ENCODE data around the gene NECAB2.

DNA sequence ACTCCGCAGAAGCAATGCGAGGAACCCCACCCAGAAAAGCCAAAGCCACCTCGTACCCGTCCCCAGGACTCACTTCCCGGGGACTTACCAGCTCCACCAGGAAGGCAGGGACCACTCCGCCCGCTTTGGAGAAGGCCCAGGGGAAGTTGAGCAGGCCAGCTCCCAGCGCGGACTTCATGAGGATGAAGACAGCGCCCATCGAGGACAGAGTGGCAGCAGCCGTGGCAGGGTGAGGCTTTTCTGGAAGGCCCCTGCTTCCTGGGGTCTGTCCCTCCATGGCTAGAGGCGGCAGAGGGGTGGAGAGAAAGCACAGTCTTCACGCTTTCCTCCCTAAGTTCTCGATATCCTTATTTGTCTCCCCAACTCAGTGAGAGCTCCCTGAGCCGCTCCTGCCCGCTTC is 73.8 kb downstream of the NECAB2 start:
- TF ChIP-seq, protein P1, sequence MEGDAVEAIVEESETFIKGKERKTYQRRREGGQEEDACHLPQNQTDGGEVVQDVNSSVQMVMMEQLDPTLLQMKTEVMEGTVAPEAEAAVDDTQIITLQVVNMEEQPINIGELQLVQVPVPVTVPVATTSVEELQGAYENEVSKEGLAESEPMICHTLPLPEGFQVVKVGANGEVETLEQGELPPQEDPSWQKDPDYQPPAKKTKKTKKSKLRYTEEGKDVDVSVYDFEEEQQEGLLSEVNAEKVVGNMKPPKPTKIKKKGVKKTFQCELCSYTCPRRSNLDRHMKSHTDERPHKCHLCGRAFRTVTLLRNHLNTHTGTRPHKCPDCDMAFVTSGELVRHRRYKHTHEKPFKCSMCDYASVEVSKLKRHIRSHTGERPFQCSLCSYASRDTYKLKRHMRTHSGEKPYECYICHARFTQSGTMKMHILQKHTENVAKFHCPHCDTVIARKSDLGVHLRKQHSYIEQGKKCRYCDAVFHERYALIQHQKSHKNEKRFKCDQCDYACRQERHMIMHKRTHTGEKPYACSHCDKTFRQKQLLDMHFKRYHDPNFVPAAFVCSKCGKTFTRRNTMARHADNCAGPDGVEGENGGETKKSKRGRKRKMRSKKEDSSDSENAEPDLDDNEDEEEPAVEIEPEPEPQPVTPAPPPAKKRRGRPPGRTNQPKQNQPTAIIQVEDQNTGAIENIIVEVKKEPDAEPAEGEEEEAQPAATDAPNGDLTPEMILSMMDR (IDR thresholded peaks at IDR 0.05; ENCODE audit: insufficient read depth, low read length) = no peak
- TF ChIP-seq POLR2AphosphoS5 (IDR thresholded peaks at IDR 0.05; ENCODE audit: low read depth) = no peak
- no peak for TF ChIP-seq GABPA (IDR thresholded peaks at IDR 0.05; ENCODE audit: low read depth)
- TF ChIP-seq, protein P2, sequence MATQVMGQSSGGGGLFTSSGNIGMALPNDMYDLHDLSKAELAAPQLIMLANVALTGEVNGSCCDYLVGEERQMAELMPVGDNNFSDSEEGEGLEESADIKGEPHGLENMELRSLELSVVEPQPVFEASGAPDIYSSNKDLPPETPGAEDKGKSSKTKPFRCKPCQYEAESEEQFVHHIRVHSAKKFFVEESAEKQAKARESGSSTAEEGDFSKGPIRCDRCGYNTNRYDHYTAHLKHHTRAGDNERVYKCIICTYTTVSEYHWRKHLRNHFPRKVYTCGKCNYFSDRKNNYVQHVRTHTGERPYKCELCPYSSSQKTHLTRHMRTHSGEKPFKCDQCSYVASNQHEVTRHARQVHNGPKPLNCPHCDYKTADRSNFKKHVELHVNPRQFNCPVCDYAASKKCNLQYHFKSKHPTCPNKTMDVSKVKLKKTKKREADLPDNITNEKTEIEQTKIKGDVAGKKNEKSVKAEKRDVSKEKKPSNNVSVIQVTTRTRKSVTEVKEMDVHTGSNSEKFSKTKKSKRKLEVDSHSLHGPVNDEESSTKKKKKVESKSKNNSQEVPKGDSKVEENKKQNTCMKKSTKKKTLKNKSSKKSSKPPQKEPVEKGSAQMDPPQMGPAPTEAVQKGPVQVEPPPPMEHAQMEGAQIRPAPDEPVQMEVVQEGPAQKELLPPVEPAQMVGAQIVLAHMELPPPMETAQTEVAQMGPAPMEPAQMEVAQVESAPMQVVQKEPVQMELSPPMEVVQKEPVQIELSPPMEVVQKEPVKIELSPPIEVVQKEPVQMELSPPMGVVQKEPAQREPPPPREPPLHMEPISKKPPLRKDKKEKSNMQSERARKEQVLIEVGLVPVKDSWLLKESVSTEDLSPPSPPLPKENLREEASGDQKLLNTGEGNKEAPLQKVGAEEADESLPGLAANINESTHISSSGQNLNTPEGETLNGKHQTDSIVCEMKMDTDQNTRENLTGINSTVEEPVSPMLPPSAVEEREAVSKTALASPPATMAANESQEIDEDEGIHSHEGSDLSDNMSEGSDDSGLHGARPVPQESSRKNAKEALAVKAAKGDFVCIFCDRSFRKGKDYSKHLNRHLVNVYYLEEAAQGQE (IDR thresholded peaks at IDR 0.05; ENCODE audit: insufficient replicate concordance, low read depth) = no peak
